Measurements from ENCODE around the gene UBR2.

DNA sequence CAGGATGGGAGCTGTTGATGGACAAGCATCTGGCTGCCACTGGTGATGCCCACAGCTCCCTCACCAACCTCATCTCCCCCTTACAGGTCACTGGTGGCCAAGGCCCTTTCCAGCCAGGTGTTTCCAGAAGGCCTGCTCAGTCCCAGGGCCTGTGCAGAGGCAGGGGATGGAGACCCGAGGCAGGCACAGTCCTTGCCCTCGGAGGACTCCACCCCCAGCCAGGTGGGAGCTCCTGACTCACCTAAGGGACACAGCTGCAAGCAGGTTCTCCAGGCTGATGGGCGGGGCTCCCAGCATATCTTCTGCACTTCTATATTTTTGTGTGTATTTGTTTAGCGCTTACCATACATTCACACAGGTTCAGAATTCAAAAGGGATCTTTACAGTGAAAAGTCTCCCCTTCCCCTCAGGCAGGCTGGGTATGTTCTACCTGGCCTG is 141.1 kb downstream of the UBR2 start:
- TF ChIP-seq, protein P1, sequence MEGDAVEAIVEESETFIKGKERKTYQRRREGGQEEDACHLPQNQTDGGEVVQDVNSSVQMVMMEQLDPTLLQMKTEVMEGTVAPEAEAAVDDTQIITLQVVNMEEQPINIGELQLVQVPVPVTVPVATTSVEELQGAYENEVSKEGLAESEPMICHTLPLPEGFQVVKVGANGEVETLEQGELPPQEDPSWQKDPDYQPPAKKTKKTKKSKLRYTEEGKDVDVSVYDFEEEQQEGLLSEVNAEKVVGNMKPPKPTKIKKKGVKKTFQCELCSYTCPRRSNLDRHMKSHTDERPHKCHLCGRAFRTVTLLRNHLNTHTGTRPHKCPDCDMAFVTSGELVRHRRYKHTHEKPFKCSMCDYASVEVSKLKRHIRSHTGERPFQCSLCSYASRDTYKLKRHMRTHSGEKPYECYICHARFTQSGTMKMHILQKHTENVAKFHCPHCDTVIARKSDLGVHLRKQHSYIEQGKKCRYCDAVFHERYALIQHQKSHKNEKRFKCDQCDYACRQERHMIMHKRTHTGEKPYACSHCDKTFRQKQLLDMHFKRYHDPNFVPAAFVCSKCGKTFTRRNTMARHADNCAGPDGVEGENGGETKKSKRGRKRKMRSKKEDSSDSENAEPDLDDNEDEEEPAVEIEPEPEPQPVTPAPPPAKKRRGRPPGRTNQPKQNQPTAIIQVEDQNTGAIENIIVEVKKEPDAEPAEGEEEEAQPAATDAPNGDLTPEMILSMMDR (conservative IDR thresholded peaks at IDR 0.05; ENCODE audit: low read depth, low read length): no peak
- no peak for TF ChIP-seq RCOR1 (IDR thresholded peaks at IDR 0.05; ENCODE audit: insufficient replicate concordance, low read length)
- TF ChIP-seq RFX5 (IDR thresholded peaks at IDR 0.05; ENCODE audit: low read depth, low read length): no peak
- TF ChIP-seq BHLHE40 (IDR thresholded peaks at IDR 0.05; ENCODE audit: low read depth, low read length): no peak
- TF ChIP-seq, protein P2, sequence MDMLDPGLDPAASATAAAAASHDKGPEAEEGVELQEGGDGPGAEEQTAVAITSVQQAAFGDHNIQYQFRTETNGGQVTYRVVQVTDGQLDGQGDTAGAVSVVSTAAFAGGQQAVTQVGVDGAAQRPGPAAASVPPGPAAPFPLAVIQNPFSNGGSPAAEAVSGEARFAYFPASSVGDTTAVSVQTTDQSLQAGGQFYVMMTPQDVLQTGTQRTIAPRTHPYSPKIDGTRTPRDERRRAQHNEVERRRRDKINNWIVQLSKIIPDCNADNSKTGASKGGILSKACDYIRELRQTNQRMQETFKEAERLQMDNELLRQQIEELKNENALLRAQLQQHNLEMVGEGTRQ (IDR thresholded peaks at IDR 0.05; ENCODE audit: low read depth, low read length): no peak
- TF ChIP-seq POLR2A (IDR thresholded peaks at IDR 0.05; ENCODE audit: low read depth, low read length): no peak
- no peak for TF ChIP-seq RAD21 (IDR thresholded peaks at IDR 0.05; ENCODE audit: low read length)
- TF ChIP-seq CHD1 (IDR thresholded peaks at IDR 0.05; ENCODE audit: low read depth, low read length): no peak
- no peak for TF ChIP-seq MAFK (IDR thresholded peaks at IDR 0.05; ENCODE audit: low read depth, low read length)
- TF ChIP-seq FOS (IDR thresholded peaks at IDR 0.05; ENCODE audit: low read depth, low read length): no peak
- no peak for TF ChIP-seq MXI1 (IDR thresholded peaks at IDR 0.05; ENCODE audit: borderline replicate concordance, low read depth, low read length)
